GM19025 (cell line): ENCODE measurements around the gene CA10.

Source experiments
- ATAC-seq: cut with Tn5 transposase; IDR thresholded peaks from one replicate; pipeline ENCODE4 v1.9.1; 2021; ENCODE audit warnings: mild to moderate bottlenecking, low read depth, moderate library complexity; ENCODE audit not compliant: unreplicated experiment

Gene CA10

GRCh38 chr17:52158450-52159042 lies at the start of gene CA10:
CA10 (minus strand) TSS chr17:52158714.
- ATAC-seq, result no peak

- ATAC-seq, result no peak
These were observed 49.3 kb upstream of the CA10 start for GRCh38 chr17:52207796-52208195.

GRCh38 chr17:52202520-52203080 lies 44.1 kb upstream of the CA10 start:
- no peak for ATAC-seq

- no peak for ATAC-seq
These were observed 43.4 kb upstream of the CA10 start for GRCh38 chr17:52201767-52202519.

GRCh38 chr17:52191491-52191890 lies 33.0 kb upstream of the CA10 start:
- no peak for ATAC-seq

GRCh38 chr17:52181782-52182181 lies 23.3 kb upstream of the CA10 start:
- ATAC-seq, result no peak

GRCh38 chr17:52178012-52178411 lies 19.5 kb upstream of the CA10 start:
- ATAC-seq, result no peak

GRCh38 chr17:52170963-52171572 lies 12.6 kb upstream of the CA10 start:
- no peak for ATAC-seq

- no peak for ATAC-seq
These were observed 1.6 kb upstream of the CA10 start for GRCh38 chr17:52160136-52160567.

GRCh38 chr17:52159246-52160135 lies 977 bp upstream of the CA10 start:
- no peak for ATAC-seq

GRCh38 chr17:52157603-52158449 lies 688 bp downstream of the CA10 start:
- no peak for ATAC-seq

GRCh38 chr17:52156576-52157570 lies 1.6 kb downstream of the CA10 start:
- no peak for ATAC-seq

- ATAC-seq, result no peak
These were observed 3.2 kb downstream of the CA10 start for GRCh38 chr17:52155301-52155700.

GRCh38 chr17:52154466-52154865 lies 4.0 kb downstream of the CA10 start:
- ATAC-seq, result no peak

GRCh38 chr17:52150935-52151334 lies 7.6 kb downstream of the CA10 start:
- no peak for ATAC-seq

GRCh38 chr17:52149626-52150025 lies 8.9 kb downstream of the CA10 start:
- no peak for ATAC-seq

GRCh38 chr17:52148969-52149351 lies 9.6 kb downstream of the CA10 start:
- no peak for ATAC-seq

GRCh38 chr17:52148288-52148968 lies 10.1 kb downstream of the CA10 start:
- ATAC-seq, result no peak
